GM12874 (cell line): ENCODE results near the gene POU6F1.

Source experiments
- TF ChIP-seq, protein P1 (sequence below): IDR thresholded peaks from 2 replicates; pipeline ENCODE4 v1.5.1; 2011; ENCODE audit warnings: low read depth, mild to moderate bottlenecking, control low read depth, low read length, moderate library complexity; ENCODE audit not compliant: insufficient read depth

Gene POU6F1

GRCh38 chr12:51185171-51185717 is 32.6 kb downstream of the POU6F1 start:
- TF ChIP-seq, protein P1, sequence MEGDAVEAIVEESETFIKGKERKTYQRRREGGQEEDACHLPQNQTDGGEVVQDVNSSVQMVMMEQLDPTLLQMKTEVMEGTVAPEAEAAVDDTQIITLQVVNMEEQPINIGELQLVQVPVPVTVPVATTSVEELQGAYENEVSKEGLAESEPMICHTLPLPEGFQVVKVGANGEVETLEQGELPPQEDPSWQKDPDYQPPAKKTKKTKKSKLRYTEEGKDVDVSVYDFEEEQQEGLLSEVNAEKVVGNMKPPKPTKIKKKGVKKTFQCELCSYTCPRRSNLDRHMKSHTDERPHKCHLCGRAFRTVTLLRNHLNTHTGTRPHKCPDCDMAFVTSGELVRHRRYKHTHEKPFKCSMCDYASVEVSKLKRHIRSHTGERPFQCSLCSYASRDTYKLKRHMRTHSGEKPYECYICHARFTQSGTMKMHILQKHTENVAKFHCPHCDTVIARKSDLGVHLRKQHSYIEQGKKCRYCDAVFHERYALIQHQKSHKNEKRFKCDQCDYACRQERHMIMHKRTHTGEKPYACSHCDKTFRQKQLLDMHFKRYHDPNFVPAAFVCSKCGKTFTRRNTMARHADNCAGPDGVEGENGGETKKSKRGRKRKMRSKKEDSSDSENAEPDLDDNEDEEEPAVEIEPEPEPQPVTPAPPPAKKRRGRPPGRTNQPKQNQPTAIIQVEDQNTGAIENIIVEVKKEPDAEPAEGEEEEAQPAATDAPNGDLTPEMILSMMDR: no peak

DNA sequence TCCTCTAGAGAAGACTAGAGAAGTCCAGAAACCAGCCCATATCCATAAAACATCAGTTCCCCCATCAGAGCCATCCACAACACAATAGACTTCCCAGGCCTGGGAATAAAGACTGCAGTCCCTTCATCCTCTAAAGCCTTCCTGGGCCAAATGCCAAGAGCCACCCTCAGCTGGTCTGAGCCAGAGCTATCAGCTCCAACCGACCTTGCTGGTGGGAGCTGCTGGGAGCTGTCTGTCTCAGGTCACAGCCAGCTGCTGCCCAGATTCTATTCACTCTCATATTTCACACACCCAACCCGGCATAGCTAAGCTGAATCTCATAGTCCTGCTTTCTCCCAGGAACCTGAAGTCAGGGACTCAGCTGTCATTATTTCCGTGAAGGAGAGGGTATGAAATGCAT is 34.0 kb downstream of the POU6F1 start:
- TF ChIP-seq, protein P1: no peak

DNA sequence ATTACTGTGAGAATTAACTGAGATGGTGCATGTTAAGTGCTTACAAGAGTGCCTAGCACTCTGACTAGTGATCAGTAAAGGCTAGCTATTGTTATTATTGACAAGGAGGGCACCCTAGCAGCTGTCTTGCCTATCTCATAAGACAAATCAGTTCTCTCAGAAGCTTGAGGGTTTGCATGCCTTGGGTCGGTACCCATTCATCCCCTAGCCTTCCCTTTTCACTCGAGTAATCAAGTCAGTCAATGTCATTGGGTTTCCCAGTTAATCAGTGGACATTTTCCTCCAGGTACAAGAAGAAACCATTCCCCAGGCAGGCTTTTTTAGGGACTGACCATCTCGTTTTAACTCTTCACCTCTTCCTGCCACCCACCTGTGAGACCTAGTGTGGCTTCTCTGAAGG is 34.5 kb downstream of the POU6F1 start:
- TF ChIP-seq, protein P1: no peak

DNA sequence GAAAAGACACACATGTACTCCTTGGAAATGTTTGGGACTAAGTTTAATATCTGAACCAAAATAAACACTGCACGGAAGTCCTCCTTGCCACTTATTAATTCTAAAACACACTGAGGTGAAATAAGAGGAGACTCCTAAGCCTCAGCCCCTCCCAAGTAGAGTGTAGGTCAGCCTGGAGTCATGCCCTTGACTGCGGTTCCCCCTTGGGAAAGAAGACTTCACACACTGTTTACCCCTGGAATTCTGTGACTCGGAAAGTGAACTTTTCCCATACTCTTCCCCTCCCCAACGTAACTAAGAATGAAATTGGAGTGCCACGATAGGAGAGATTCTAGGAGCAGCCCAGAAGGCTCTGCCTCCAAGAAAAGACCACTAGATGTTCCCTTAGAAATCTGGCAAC is 36.3 kb downstream of the POU6F1 start:
- TF ChIP-seq, protein P1: no peak

DNA sequence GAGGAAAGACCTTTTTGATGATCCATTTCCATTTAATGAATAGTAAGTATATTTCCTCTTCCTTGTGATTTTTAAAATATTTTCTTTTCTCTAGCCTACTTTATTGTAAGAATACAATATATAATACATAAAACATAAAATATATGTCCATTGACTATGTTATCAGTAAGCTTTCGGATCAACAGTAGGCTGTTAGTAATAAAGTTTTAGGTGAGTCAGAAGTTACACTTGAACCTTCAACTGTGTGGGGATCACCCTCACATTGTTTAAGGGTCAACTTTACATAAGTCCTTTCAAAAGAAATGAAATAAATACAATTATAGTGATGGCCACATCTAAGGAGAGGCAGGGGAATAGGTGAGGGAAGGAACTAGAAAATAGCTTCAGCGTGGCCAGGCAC is 40.0 kb downstream of the POU6F1 start:
- TF ChIP-seq, protein P1: no peak

- TF ChIP-seq, protein P1: no peak
Measured at GRCh38 chr12:51174501-51174900, 43.4 kb downstream of the POU6F1 start.

- TF ChIP-seq, protein P1: no peak
Measured at GRCh38 chr12:51172515-51173431, 45.1 kb downstream of the POU6F1 start, which contains the start of gene TFCP2. Gene TFCP2, minus strand, starts transcription at chr12:51173135. Its CDS starts 713 bp downstream, at chr12:51172422.
